Measurements from ENCODE around the gene BACH2. TPM values are rescaled to one million over a fixed set of nuclear protein-coding genes. Genes with fewer than 3 reads are reported as not detected.

The BACH2 gene
- total and polyA plus RNA-seq, 2 of the 8 experiments (the other 6 are each of a cell fraction or from before 2014, with no cell fraction given), result 1.9 to 5.9 TPM

GRCh38 chr6:90019216-90019615, 277.4 kb downstream of the BACH2 start (continued):
- no peak for TF ChIP-seq RNF2 (IDR thresholded peaks at IDR 0.05; ENCODE audit: borderline replicate concordance, low read depth, low read length, missing control alignments, poor library complexity, severe bottlenecking)
- TF ChIP-seq CHD1 (IDR thresholded peaks at IDR 0.05; ENCODE audit: low read depth, low read length), result no peak
- TF ChIP-seq, protein P1, sequence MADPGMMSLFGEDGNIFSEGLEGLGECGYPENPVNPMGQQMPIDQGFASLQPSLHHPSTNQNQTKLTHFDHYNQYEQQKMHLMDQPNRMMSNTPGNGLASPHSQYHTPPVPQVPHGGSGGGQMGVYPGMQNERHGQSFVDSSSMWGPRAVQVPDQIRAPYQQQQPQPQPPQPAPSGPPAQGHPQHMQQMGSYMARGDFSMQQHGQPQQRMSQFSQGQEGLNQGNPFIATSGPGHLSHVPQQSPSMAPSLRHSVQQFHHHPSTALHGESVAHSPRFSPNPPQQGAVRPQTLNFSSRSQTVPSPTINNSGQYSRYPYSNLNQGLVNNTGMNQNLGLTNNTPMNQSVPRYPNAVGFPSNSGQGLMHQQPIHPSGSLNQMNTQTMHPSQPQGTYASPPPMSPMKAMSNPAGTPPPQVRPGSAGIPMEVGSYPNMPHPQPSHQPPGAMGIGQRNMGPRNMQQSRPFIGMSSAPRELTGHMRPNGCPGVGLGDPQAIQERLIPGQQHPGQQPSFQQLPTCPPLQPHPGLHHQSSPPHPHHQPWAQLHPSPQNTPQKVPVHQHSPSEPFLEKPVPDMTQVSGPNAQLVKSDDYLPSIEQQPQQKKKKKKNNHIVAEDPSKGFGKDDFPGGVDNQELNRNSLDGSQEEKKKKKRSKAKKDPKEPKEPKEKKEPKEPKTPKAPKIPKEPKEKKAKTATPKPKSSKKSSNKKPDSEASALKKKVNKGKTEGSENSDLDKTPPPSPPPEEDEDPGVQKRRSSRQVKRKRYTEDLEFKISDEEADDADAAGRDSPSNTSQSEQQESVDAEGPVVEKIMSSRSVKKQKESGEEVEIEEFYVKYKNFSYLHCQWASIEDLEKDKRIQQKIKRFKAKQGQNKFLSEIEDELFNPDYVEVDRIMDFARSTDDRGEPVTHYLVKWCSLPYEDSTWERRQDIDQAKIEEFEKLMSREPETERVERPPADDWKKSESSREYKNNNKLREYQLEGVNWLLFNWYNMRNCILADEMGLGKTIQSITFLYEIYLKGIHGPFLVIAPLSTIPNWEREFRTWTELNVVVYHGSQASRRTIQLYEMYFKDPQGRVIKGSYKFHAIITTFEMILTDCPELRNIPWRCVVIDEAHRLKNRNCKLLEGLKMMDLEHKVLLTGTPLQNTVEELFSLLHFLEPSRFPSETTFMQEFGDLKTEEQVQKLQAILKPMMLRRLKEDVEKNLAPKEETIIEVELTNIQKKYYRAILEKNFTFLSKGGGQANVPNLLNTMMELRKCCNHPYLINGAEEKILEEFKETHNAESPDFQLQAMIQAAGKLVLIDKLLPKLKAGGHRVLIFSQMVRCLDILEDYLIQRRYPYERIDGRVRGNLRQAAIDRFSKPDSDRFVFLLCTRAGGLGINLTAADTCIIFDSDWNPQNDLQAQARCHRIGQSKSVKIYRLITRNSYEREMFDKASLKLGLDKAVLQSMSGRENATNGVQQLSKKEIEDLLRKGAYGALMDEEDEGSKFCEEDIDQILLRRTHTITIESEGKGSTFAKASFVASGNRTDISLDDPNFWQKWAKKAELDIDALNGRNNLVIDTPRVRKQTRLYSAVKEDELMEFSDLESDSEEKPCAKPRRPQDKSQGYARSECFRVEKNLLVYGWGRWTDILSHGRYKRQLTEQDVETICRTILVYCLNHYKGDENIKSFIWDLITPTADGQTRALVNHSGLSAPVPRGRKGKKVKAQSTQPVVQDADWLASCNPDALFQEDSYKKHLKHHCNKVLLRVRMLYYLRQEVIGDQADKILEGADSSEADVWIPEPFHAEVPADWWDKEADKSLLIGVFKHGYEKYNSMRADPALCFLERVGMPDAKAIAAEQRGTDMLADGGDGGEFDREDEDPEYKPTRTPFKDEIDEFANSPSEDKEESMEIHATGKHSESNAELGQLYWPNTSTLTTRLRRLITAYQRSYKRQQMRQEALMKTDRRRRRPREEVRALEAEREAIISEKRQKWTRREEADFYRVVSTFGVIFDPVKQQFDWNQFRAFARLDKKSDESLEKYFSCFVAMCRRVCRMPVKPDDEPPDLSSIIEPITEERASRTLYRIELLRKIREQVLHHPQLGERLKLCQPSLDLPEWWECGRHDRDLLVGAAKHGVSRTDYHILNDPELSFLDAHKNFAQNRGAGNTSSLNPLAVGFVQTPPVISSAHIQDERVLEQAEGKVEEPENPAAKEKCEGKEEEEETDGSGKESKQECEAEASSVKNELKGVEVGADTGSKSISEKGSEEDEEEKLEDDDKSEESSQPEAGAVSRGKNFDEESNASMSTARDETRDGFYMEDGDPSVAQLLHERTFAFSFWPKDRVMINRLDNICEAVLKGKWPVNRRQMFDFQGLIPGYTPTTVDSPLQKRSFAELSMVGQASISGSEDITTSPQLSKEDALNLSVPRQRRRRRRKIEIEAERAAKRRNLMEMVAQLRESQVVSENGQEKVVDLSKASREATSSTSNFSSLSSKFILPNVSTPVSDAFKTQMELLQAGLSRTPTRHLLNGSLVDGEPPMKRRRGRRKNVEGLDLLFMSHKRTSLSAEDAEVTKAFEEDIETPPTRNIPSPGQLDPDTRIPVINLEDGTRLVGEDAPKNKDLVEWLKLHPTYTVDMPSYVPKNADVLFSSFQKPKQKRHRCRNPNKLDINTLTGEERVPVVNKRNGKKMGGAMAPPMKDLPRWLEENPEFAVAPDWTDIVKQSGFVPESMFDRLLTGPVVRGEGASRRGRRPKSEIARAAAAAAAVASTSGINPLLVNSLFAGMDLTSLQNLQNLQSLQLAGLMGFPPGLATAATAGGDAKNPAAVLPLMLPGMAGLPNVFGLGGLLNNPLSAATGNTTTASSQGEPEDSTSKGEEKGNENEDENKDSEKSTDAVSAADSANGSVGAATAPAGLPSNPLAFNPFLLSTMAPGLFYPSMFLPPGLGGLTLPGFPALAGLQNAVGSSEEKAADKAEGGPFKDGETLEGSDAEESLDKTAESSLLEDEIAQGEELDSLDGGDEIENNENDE (IDR thresholded peaks at IDR 0.05; ENCODE audit: insufficient replicate concordance, low read length), result no peak
- TF ChIP-seq NRF1 (IDR thresholded peaks at IDR 0.05; ENCODE audit: low read depth, low read length), result no peak
- TF ChIP-seq, protein P2, sequence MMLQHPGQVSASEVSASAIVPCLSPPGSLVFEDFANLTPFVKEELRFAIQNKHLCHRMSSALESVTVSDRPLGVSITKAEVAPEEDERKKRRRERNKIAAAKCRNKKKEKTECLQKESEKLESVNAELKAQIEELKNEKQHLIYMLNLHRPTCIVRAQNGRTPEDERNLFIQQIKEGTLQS (IDR thresholded peaks at IDR 0.05; ENCODE audit: insufficient read depth, low read depth, low read length), result no peak
